HEK293T (cell line): ENCODE results near the gene NPFFR2.

Source experiments
- ARNT ChIP-seq: fragments of 450-650 bp; IDR thresholded peaks from 2 replicates; pipeline ENCODE4 v1.6.1; 2017; ENCODE audit warnings: mild to moderate bottlenecking
- BHLHE40 ChIP-seq: fragments of 450-650 bp; IDR thresholded peaks from 2 replicates; pipeline ENCODE4 v1.6.1; 2016; ENCODE audit warnings: mild to moderate bottlenecking, moderate library complexity, borderline replicate concordance
- FOXM1 ChIP-seq: fragments of 450-650 bp; IDR thresholded peaks from 2 replicates; pipeline ENCODE4 v1.6.1; 2017; ENCODE audit warnings: mild to moderate bottlenecking, borderline replicate concordance
- NFRKB ChIP-seq: fragments of 450-650 bp; IDR thresholded peaks from 2 replicates; pipeline ENCODE4 v1.6.1; 2016; ENCODE audit warnings: mild to moderate bottlenecking, moderate library complexity
- SP1 ChIP-seq: fragments of 450-650 bp; IDR thresholded peaks from 2 replicates; pipeline ENCODE4 v1.6.1; 2017
- SUZ12 ChIP-seq: fragments of 450-650 bp; IDR thresholded peaks from 2 replicates; pipeline ENCODE4 v1.6.1; 2016; ENCODE audit warnings: mild to moderate bottlenecking
- TARDBP ChIP-seq: fragments of 450-650 bp; IDR thresholded peaks from 2 replicates; pipeline ENCODE4 v1.6.1; 2016
- ZNF384 ChIP-seq: fragments of 450-650 bp; IDR thresholded peaks from 2 replicates; pipeline ENCODE4 v1.6.1; 2016

DNA sequence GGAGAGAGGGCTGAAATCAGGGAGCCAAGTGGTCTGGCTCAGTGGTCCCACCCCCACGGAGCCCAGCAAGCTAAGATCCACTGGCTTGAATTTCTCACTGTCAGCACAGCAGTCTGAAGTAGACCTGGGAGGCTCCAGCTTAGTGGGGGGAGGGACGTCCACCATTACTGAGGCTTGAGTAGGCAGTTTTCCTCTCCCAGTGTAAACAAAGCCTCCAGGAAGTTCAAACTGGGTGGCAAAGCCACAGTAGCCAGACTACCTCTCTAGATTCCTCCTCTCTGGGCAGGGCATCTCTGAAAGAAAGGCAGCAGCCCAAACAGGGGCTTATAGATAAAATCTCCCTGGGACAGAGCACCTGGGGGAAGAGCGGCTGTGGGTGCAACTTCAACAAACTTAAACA lies 88.1 kb downstream of the NPFFR2 start:
- no peak for TF ChIP-seq SP1
- TF ChIP-seq ARNT: no peak
- TF ChIP-seq FOXM1: no peak
- no peak for TF ChIP-seq ZNF384
- TF ChIP-seq TARDBP: no peak
- no peak for TF ChIP-seq SUZ12
- TF ChIP-seq NFRKB: no peak
- no peak for TF ChIP-seq BHLHE40
